Measurements from ENCODE around the gene PIK3R5. TPM values are rescaled to one million over a fixed set of nuclear protein-coding genes. Genes with fewer than 3 reads are reported as not detected.

Gene PIK3R5
- total and polyA plus RNA-seq, 2 donors (not counting 1 experiment from before 2014, with no cell fraction given), result 0.15 TPM; not detected in 1

DNA sequence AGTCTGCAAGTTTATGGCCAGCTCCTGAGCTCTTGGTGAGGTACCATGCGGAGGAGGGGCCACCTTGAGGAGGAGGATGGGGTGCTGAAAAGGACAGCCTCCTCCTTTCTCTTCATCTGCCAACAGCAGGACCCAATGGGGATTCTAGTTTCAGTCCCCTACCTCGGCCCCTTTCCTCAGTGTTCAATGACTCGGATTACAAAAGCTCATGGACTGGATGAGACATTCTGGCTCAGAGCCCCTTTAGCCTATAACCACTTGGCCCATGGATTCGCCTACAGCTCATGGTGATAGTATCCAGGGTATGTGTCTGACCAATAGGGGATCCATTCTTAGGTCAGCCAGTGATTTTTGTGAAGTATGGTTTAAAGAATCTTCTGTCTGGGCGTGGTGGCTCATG is 89.5 kb downstream of the PIK3R5 start:
- Histone ChIP-seq H3K27me3 (ENCODE audit: control insufficient read depth, insufficient read depth, low read length) (no peaks in the 10 kb centered on the region), H3K4me3 (replicated peaks in 1 of 4; ENCODE audit: control extremely low read depth in 1 of 4, insufficient read depth in 1 of 4, low read depth in 3 of 4, low read length in 4 of 4) (no peak overlapping the region), H2AFZ (ENCODE audit: low read length) (no peak overlapping the region), H3K9ac (ENCODE audit: insufficient read depth, low read length) (no peak overlapping the region), H4K20me1 (ENCODE audit: control insufficient read depth, extremely low read depth, insufficient read depth, low read length) (no peaks in the 10 kb centered on the region), H3K36me3 (ENCODE audit: control insufficient read depth, insufficient read depth, low read length) (no peaks in the 10 kb centered on the region), H3K27ac (ENCODE audit: insufficient read depth, low read length) (no peak overlapping the region), H3K9me3 (ENCODE audit: control insufficient read depth, insufficient read depth, low read depth, low read length) (no peaks in the 10 kb centered on the region), H3K4me1 (ENCODE audit: control insufficient read depth, extremely low read depth, insufficient read depth, low read length) (no peaks in the 10 kb centered on the region), H3K79me2 (ENCODE audit: control insufficient read depth, insufficient read depth, low read length) (no peaks in the 10 kb centered on the region), H3K4me2 (ENCODE audit: extremely low read depth, insufficient read depth, low read length) (no peak overlapping the region)
- no peak for TF ChIP-seq EZH2 (IDR thresholded peaks at IDR 0.05; ENCODE audit: low read length, missing control alignments)
- TF ChIP-seq, protein P1, sequence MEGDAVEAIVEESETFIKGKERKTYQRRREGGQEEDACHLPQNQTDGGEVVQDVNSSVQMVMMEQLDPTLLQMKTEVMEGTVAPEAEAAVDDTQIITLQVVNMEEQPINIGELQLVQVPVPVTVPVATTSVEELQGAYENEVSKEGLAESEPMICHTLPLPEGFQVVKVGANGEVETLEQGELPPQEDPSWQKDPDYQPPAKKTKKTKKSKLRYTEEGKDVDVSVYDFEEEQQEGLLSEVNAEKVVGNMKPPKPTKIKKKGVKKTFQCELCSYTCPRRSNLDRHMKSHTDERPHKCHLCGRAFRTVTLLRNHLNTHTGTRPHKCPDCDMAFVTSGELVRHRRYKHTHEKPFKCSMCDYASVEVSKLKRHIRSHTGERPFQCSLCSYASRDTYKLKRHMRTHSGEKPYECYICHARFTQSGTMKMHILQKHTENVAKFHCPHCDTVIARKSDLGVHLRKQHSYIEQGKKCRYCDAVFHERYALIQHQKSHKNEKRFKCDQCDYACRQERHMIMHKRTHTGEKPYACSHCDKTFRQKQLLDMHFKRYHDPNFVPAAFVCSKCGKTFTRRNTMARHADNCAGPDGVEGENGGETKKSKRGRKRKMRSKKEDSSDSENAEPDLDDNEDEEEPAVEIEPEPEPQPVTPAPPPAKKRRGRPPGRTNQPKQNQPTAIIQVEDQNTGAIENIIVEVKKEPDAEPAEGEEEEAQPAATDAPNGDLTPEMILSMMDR (conservative IDR thresholded peaks at IDR 0.05 in 1 of 2, IDR thresholded peaks at IDR 0.05 in 1 of 2; ENCODE audit: low read depth in 1 of 2, low read length in 2 of 2), result no peak
- DNase-seq (ENCODE audit: low read depth in 2 of 2), result peak; percentile 6 to 56

DNA sequence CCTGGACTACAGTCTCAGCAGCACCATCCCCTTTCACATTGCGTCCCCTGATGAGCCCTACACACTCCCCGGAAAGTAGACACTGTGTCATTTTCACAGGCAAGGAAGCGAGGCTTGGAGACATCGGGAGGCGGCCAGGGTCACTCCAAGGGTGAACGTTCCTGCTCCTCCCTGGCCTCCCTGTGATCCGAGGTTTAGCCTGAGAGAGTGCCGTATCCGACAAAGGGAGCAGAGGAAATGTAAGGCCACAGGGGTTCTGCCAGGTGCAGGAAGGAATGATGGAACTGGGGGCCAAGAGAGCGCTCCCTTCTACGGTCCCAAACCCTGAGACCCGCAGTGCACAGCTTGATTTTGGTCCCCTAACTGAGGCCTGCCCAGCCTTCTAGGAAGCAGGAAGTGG is 90.1 kb downstream of the PIK3R5 start:
- DNase-seq (ENCODE audit: low read depth in 2 of 2), result no peak
- H3K9ac ChIP-seq (ENCODE audit: insufficient read depth, low read length), result no peak overlapping the region
- no peaks in the 10 kb centered on the region for H3K9me3 ChIP-seq (ENCODE audit: control insufficient read depth, insufficient read depth, low read depth, low read length)
- H4K20me1 ChIP-seq (ENCODE audit: control insufficient read depth, extremely low read depth, insufficient read depth, low read length), result no peaks in the 10 kb centered on the region
- TF ChIP-seq, protein P1 (conservative IDR thresholded peaks at IDR 0.05 in 1 of 2, IDR thresholded peaks at IDR 0.05 in 1 of 2; ENCODE audit: low read depth in 1 of 2, low read length in 2 of 2), result no peak
- TF ChIP-seq EZH2 (IDR thresholded peaks at IDR 0.05; ENCODE audit: low read length, missing control alignments), result no peak
- no peaks in the 10 kb centered on the region for H3K27me3 ChIP-seq (ENCODE audit: control insufficient read depth, insufficient read depth, low read length)
- no peaks in the 10 kb centered on the region for H3K4me1 ChIP-seq (ENCODE audit: control insufficient read depth, extremely low read depth, insufficient read depth, low read length)
- no peak overlapping the region for H3K27ac ChIP-seq (ENCODE audit: insufficient read depth, low read length)
- no peaks in the 10 kb centered on the region for H3K36me3 ChIP-seq (ENCODE audit: control insufficient read depth, insufficient read depth, low read length)
- no peak overlapping the region for H3K4me2 ChIP-seq (ENCODE audit: extremely low read depth, insufficient read depth, low read length)
- no peak overlapping the region for H2AFZ ChIP-seq (ENCODE audit: low read length)
- H3K79me2 ChIP-seq (ENCODE audit: control insufficient read depth, insufficient read depth, low read length), result no peaks in the 10 kb centered on the region
- H3K4me3 ChIP-seq (replicated peaks in 1 of 4; ENCODE audit: control extremely low read depth in 1 of 4, insufficient read depth in 1 of 4, low read depth in 3 of 4, low read length in 4 of 4), result no peak overlapping the region

DNA sequence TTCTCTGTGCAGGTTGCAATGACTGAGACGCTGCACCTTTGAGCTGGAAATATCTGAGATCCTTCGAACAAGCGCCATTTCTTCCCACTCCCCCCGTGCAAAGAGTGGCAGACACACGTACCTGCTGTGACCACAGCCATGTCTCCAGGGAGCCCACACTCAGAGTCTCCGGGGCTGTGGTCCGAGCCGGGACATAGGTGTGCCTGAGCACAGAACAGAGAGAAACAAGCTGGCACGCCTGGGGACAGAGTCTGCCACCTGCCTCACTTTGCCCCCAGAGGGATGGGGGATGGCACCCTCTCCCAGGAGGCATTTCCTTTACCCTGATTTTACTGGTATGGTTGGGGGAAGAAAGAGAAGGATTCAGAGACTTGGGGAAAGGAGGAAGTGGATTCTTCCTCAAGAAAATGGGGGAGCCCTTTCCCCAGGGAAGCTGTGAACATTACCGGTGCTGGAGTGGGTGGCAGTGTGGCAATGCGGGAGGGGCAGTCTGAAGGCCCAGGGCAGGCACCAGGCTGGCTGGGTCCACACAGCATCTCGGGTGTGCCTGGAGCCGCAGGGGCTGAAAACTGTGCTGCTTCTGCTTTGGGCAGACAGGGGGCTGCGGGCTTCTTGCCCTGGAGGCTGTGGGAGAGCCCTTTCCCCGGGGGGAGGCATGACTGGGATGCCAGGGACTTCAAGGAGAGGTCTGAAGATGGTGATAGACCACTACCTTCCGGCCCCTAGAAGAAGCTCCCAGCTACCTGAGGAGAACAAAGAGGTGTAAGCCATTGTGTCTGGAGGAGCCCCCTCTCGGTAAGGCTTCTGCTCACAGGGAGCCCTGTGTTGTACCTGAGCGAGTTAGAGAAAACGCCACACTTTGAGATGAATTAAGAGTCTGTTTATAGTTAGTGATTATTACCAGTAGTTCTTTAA is 91.4 kb downstream of the PIK3R5 start:
- H2AFZ ChIP-seq (ENCODE audit: low read length), result no peak overlapping the region
- H3K9ac ChIP-seq (ENCODE audit: insufficient read depth, low read length), result no peak overlapping the region
- H3K27ac ChIP-seq (ENCODE audit: insufficient read depth, low read length), result no peak overlapping the region
- no peaks in the 10 kb centered on the region for H3K4me1 ChIP-seq (ENCODE audit: control insufficient read depth, extremely low read depth, insufficient read depth, low read length)
- no peaks in the 10 kb centered on the region for H3K36me3 ChIP-seq (ENCODE audit: control insufficient read depth, insufficient read depth, low read length)
- H3K4me3 ChIP-seq (replicated peaks in 1 of 4; ENCODE audit: control extremely low read depth in 1 of 4, insufficient read depth in 1 of 4, low read depth in 3 of 4, low read length in 4 of 4), result no peak overlapping the region
- no peaks in the 10 kb centered on the region for H4K20me1 ChIP-seq (ENCODE audit: control insufficient read depth, extremely low read depth, insufficient read depth, low read length)
- peaks cover 3% of the 10 kb centered on the region for H3K27me3 ChIP-seq (ENCODE audit: control insufficient read depth, insufficient read depth, low read length)
- H3K9me3 ChIP-seq (ENCODE audit: control insufficient read depth, insufficient read depth, low read depth, low read length), result no peaks in the 10 kb centered on the region
- TF ChIP-seq, protein P1 (conservative IDR thresholded peaks at IDR 0.05 in 1 of 2, IDR thresholded peaks at IDR 0.05 in 1 of 2; ENCODE audit: low read depth in 1 of 2, low read length in 2 of 2), result no peak
- no peak for TF ChIP-seq EZH2 (IDR thresholded peaks at IDR 0.05; ENCODE audit: low read length, missing control alignments)
- DNase-seq (ENCODE audit: low read depth in 2 of 2), result no peak
- H3K4me2 ChIP-seq (ENCODE audit: extremely low read depth, insufficient read depth, low read length), result no peak overlapping the region
- H3K79me2 ChIP-seq (ENCODE audit: control insufficient read depth, insufficient read depth, low read length), result no peaks in the 10 kb centered on the region

Data from fibroblast of lung (primary cell).